GM19240 (cell line): Measurements from ENCODE around the gene PXN.
"Not testable (repeated sequence)": the region's sequence is repeated elsewhere in the genome, so short reads cannot be mapped to it uniquely, and the experiment has no call there.

Source experiments
- DNase-seq: peaks from one replicate; pipeline ENCODE4 v3.0.0; 2011; ENCODE audit warnings: low spot score; ENCODE audit not compliant: insufficient read length

Gene PXN

GRCh38 chr12:120262852-120263747 lies 2.4 kb downstream of the PXN start:
- no peak for DNase-seq

- no peak for DNase-seq
Measured at GRCh38 chr12:120261951-120262851, 3.3 kb downstream of the PXN start.

GRCh38 chr12:120260607-120261006 lies 4.9 kb downstream of the PXN start:
- DNase-seq: no peak

GRCh38 chr12:120259418-120260202 lies 5.9 kb downstream of the PXN start:
- DNase-seq: no peak

- DNase-seq: no peak
Measured at GRCh38 chr12:120258323-120258896, 7.1 kb downstream of the PXN start.

- DNase-seq: no peak
Measured at GRCh38 chr12:120257041-120257821, 8.3 kb downstream of the PXN start.

GRCh38 chr12:120254809-120255208 lies 10.7 kb downstream of the PXN start:
- DNase-seq: no peak

- DNase-seq: not testable (repeated sequence)
Measured at GRCh38 chr12:120253313-120253712, 12.2 kb downstream of the PXN start.

GRCh38 chr12:120252071-120252906 lies 13.2 kb downstream of the PXN start:
- DNase-seq: no peak

- DNase-seq: not testable (repeated sequence)
Measured at GRCh38 chr12:120251364-120252070, 14.0 kb downstream of the PXN start.

GRCh38 chr12:120249875-120250795 lies 15.4 kb downstream of the PXN start:
- no peak for DNase-seq

GRCh38 chr12:120249266-120249874 lies 16.2 kb downstream of the PXN start:
- DNase-seq: no peak

GRCh38 chr12:120247621-120248030 lies 17.9 kb downstream of the PXN start:
- DNase-seq: no peak

- no peak for DNase-seq
Measured at GRCh38 chr12:120247183-120247582, 18.3 kb downstream of the PXN start.

- DNase-seq: not testable (repeated sequence)
Measured at GRCh38 chr12:120246705-120247104, 18.8 kb downstream of the PXN start.

GRCh38 chr12:120242971-120243699 lies 22.4 kb downstream of the PXN start:
- no peak for DNase-seq
